GM21528 (cell line): ENCODE results near the gene KIAA1217.

Source experiments
- ATAC-seq: cut with Tn5 transposase; IDR thresholded peaks from one replicate; pipeline ENCODE4 v1.9.1; 2021; ENCODE audit warnings: mild to moderate bottlenecking, moderate library complexity; ENCODE audit not compliant: unreplicated experiment, low FRiP score

Gene KIAA1217

GRCh38 chr10:24355056-24355688 is 146.2 kb downstream of the KIAA1217 start:
- ATAC-seq, result no peak

- no peak for ATAC-seq
These were observed 148.5 kb downstream of the KIAA1217 start for GRCh38 chr10:24357344-24358004.

DNA sequence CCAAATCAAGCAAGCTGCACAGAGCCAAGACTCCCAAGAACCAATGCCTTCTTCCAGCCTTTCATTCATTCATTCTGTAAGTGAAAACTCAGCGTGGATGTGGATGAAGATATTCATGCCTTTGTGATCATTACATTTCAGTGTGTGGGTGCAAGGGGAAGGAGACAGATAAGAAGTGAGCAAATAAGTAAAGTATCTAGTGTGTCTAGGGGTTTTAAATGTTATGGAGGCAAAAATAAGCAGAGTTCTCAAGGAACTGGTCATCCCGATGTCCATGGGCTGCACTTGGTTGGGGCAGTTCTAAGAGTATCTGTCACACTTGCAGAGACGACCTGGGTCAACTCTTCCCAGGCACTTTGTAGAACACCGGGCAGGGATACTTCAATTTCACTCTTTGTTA is 149.1 kb downstream of the KIAA1217 start:
- ATAC-seq, result no peak

DNA sequence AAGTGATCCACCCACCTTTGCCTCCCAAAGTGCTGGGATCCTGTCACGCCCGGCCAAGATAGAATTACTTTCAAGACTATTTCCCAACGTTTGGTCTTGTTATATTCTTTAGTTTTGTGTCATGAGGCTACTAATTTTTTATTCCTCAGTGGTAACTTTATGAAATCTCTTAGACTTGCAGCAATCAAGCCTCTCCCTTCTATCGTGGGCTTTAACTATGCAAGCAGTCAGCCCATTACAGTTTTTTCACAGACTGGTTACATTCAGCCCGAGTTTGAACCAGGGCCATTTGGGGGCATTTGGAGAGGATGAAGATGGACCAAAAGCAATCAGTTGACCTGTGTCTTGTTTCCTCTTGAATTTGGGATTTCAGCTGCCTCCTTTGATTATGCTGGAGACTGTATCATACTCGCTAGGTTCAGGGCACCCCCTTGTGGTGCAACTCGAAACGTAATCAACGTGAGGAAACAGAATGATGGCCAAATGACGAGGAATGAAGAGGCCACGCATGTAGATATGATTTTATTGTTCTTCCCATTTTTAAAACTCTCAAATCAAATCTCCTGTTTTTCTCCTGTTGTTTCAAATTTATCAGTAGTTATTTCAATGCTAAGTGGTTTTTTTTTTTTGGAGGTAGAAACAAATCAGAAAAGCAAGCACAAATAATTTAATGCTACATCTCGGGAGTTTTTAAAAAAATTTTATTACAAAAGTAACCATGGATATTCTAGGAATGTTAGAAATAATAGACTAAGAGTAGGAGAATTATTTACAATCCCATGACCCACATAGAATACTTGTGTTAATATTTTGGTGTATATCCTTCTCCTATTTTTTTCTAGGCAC is 151.6 kb downstream of the KIAA1217 start:
- no peak for ATAC-seq

- ATAC-seq, result no peak
These were observed 154.1 kb downstream of the KIAA1217 start for GRCh38 chr10:24363070-24363469.

DNA sequence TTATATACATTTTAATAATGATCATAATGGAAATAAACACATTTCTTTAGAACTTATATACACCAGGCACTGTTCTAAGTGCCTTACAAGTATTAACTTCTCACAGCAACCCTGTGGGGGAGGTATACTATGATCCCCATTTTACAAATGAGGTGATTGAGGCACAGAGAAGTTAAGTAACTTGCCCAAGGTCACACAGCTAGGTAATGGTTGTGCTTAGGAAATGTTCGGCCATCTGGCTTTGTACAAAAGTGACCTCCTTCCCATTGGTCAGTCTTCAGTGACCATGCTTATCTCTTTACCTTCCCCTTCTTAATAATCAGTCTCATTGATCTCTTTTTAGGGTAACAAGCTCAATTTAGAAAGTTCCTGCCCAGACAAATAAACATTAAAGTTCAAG is 158.8 kb downstream of the KIAA1217 start:
- ATAC-seq, result no peak

- no peak for ATAC-seq
These were observed 161.9 kb downstream of the KIAA1217 start for GRCh38 chr10:24370877-24371276.

DNA sequence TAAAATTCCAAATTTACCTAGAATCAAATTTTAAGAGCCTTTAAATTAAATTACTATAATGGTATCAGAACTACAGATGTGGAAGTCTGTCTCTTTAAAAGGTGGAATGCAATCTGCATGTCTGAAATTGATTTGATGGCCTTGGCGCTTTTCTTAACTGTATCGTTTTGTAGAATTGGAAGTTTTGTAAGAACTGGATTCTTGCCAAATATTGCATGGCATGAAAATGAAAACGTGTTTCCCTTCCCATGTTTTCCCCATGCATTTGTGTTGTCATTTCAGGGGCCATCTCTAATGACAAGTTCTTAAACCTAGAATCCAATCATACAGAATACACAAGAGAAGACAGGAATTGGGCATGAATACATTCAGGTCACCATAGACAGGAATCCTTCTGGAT is 162.5 kb downstream of the KIAA1217 start:
- no peak for ATAC-seq

DNA sequence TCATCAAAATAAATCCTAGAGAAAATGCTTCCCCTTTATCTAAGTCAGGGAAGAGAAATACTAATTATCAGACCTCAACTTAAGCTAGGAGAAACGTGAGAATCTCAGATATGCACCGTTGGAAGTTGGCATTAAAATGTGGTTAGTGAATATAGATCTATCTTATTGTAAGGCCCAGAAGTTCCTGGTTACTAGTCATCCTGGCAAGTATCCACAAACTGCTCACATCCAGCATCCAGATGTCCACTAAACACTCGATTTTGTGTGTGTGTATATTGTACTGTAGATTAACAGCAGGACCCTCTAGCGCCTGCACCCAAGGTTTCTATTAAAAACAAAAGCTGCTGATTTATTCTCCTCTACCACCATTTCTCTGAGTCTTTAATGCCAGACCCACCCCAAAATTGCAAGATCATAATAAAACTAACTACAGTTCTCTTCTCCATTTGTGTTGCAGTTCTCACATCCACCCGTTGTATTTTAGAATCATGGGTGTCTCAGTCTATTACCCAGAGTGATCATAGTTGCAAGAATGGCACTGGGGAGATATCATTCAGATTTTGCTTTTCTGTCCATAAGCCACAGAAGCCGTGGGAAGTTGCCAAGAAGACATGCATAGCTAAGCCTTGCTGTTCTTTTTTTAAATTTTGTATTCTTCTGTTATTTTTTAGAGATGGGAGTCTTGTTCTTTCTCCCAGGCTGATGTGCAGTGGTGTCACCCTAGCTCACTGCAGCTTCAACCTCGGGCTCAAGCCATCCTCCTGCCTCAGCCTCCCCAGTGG is 165.4 kb downstream of the KIAA1217 start:
- ATAC-seq, result no peak

- no peak for ATAC-seq
These were observed 166.6 kb downstream of the KIAA1217 start for GRCh38 chr10:24375510-24375909.

DNA sequence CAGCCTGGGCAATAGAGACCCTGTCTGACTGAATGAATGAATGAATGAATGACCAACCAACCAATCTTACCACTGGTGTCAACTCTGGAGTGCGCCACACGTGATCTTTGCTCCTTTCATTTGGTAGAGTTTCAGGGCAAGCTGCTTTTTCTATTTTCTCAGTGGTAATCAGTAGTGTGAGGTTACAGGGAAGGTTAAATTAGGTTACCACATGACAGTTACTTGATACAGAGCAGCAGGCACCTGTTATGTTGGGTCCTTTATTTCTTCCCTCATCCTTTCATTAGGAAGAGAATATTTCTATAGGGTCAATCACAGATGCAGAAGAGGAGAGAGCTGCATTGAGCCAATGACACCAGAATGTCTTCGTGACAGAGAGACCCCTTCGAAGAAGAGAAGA is 167.8 kb downstream of the KIAA1217 start:
- no peak for ATAC-seq

DNA sequence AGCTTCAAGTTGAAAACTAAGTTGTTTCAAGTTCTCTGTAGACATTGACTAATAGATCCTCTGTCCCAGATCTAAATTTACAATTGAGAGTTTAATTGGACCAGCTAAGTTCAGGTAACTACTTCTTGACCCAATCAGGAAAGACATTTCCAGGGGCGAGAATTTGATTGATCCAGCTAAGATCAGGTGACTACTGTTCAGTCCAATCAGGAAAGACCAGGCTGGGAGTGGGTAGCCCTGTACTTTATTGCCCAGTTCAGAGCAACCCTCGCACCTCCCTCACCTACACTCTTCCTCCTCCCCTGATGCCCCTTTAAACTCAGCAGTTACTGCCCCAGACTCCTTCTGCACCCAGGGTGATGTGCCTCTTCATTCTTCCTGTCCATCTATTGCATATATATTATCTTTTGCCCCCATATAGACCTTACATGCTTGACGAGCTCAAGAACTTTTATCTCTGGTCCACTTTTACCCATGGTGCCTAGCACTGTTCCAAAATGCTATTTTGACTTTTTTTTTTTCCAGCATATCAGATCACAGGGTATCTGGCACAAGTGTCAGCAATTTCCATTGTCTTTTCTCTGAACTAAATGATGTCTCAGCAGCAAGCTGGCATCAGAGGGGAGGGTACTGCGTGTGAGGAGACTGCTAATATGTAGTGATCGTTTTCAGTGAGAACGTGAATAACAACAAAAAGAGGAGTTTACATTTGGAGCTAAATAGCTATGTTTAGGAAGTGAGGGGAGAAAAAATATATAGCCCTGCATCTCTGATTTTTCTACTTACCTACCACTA is 169.4 kb downstream of the KIAA1217 start:
- ATAC-seq, result no peak

GRCh38 chr10:24381235-24382010 is 172.5 kb downstream of the KIAA1217 start:
- no peak for ATAC-seq

- no peak for ATAC-seq
These were observed 173.1 kb downstream of the KIAA1217 start for GRCh38 chr10:24382045-24382444.

DNA sequence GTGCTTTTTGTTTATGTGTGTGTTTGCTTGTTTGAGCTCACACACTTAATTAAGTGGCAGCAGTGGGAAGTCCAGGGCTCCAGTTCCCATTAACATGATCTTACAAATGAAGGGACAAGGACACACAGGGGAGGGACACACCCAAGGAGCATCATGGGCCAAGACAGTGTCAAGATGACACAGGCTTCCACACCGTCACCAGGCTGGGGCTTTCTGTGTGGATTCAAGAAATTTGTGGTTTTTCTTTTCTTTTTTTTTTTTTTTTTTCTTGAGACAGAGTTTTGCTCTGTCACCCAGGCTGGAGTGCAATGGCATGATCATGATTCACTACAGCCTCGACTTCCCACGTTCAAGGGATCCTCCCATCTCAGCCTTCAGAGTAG is 173.6 kb downstream of the KIAA1217 start:
- ATAC-seq, result no peak

DNA sequence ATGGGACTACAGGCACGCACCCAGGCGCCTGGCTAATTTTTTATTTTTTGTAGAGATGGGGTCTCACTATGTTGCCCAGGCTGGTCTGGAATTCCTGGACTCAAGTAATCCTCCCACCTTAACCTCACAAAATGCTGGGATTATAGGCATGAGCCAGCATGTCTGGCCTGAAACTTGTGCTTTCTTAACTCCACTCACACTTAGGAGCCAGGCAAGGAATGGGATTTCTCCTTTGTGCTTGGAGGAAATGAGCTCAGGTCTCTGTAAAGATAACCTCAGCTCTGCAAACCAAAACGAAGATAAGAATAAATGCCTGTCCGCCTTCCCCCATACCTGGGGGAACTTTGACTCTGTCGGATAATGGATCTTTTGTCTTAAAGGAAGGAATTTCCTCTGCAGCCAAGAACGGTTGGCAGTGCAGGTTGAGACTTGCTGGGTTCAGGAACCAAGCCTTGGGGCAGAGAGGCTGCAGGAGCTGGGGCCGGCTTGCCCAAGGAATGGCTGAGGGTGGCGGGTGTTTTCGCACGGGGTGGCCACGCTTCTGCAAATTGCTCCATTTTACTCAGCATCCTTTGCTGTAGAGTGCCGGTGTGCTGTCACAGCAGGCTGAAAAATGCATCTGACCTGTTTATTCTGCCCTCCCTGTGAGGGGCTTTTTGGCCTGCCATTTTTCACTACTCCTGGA is 174.2 kb downstream of the KIAA1217 start:
- peak; percentile 57 for ATAC-seq

DNA sequence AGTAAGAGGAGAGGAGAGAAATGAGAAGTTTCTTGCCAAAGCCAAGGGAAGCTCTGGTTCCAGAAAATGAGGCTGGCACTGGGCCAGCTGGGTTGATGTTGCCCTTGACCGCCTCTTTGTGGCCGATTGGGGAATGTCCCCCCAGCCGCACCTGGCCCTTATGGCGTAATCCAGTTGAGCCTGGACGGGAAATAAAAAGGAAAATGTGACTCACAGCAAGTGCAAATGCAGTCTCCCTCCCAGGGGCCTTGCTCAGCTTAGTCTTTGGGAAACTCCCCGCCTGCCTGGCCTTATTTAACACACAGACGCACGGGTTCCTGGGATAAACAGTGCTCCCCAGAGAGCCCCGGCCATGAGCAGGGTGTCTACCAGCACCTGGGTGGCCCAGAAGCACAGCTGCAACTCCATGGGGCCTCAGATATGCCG is 174.8 kb downstream of the KIAA1217 start:
- ATAC-seq, result peak; percentile 87

- no peak for ATAC-seq
These were observed 176.0 kb downstream of the KIAA1217 start for GRCh38 chr10:24384954-24385353.

- ATAC-seq, result no peak
These were observed 176.8 kb downstream of the KIAA1217 start for GRCh38 chr10:24385776-24386175.
